Glutamatergic neuron (in vitro differentiated cells): ENCODE measurements around the gene MYO5C. TPM values are rescaled to one million over a fixed set of nuclear protein-coding genes. Genes with fewer than 3 reads are reported as not detected.

Experiments
- DNase-seq: peaks from one replicate; pipeline ENCODE4 v3.0.0; 2022
- H3K27ac Mint-ChIP-seq: one replicate; pipeline ENCODE4 v1.8.0; 2020; ENCODE audit warnings: mild to moderate bottlenecking, mixed read lengths, inconsistent platforms; ENCODE audit not compliant: unreplicated experiment
- H3K27me3 Mint-ChIP-seq: one replicate; pipeline ENCODE4 v1.8.0; 2020; ENCODE audit warnings: mild to moderate bottlenecking, moderate library complexity, mixed read lengths, inconsistent platforms; ENCODE audit not compliant: unreplicated experiment
- H3K36me3 Mint-ChIP-seq: one replicate; pipeline ENCODE4 v1.8.0; 2020; ENCODE audit warnings: mild to moderate bottlenecking, mixed read lengths, inconsistent platforms; ENCODE audit not compliant: unreplicated experiment
- H3K4me1 Mint-ChIP-seq: one replicate; pipeline ENCODE4 v1.8.0; 2020; ENCODE audit warnings: mild to moderate bottlenecking, low read depth, mixed read lengths, inconsistent platforms; ENCODE audit not compliant: unreplicated experiment
- H3K4me3 Mint-ChIP-seq: one replicate; pipeline ENCODE4 v1.8.0; 2020; ENCODE audit warnings: mild to moderate bottlenecking, mixed read lengths, inconsistent platforms; ENCODE audit not compliant: unreplicated experiment
- H3K9me3 Mint-ChIP-seq: one replicate; pipeline ENCODE4 v1.8.0; 2020; ENCODE audit warnings: mild to moderate bottlenecking, moderate library complexity, mixed read lengths, inconsistent platforms; ENCODE audit not compliant: unreplicated experiment
- total RNA-seq: library from RNA; stranded (reverse); fragmentation: NEBNext Ultra II Directional; extraction: Animal tissue kit (Norgen Biotek cat#: 25700); gene quantifications from one replicate; pipeline ENCODE4 v1.2.1, GENCODE V29; 2021; ENCODE audit not compliant: unreplicated experiment
- TF ChIP-seq, protein P1 (sequence below): fragments of 200-600 bp; sonication (generic); IDR thresholded peaks from one replicate; pipeline ENCODE4 v1.5.0; 2021; ENCODE audit not compliant: partially characterized antibody, unreplicated experiment

Gene MYO5C
- total RNA-seq, 1 donor from 2014 or later, result 0.66 TPM

DNA sequence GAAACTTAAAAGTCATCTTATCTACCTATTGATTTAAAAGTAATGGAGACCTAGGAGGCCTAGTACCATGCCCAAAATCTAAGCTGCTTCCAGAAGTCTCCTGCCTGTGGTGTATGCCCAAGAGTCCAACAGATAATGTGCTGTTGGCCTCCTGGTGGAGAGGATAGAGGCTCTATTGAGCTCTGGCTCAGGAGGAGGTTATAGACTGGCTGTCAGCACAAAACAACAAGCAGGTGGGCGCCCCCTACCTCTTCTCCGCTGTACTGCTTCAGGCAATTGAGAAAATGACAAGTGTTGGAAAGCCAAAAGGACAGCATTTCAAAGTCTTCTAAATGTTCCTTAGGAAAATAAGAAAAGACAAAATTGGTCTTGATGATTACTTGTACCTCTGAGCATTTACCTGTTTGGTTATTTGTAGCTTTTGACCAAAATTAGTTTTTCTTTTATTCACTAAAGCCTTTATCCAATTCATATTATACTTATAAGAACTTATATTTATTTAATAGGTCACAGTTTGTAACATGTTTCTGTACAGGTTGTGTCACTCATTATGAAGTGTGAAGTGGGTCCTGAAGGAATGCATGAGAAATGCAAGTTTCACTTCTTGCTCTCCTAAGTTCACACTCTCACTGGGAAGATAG lies 87.2 kb downstream of the MYO5C start:
- no peak overlapping the region for H3K4me3 Mint-ChIP-seq
- no peaks in the 10 kb centered on the region for H3K36me3 Mint-ChIP-seq
- peak; percentile 85 for DNase-seq
- no peaks in the 10 kb centered on the region for H3K9me3 Mint-ChIP-seq
- H3K27ac Mint-ChIP-seq, result no peak overlapping the region
- no peaks in the 10 kb centered on the region for H3K27me3 Mint-ChIP-seq
- TF ChIP-seq, protein P1, sequence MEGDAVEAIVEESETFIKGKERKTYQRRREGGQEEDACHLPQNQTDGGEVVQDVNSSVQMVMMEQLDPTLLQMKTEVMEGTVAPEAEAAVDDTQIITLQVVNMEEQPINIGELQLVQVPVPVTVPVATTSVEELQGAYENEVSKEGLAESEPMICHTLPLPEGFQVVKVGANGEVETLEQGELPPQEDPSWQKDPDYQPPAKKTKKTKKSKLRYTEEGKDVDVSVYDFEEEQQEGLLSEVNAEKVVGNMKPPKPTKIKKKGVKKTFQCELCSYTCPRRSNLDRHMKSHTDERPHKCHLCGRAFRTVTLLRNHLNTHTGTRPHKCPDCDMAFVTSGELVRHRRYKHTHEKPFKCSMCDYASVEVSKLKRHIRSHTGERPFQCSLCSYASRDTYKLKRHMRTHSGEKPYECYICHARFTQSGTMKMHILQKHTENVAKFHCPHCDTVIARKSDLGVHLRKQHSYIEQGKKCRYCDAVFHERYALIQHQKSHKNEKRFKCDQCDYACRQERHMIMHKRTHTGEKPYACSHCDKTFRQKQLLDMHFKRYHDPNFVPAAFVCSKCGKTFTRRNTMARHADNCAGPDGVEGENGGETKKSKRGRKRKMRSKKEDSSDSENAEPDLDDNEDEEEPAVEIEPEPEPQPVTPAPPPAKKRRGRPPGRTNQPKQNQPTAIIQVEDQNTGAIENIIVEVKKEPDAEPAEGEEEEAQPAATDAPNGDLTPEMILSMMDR, result peak; percentile 84
- H3K4me1 Mint-ChIP-seq, result no peaks in the 10 kb centered on the region

DNA sequence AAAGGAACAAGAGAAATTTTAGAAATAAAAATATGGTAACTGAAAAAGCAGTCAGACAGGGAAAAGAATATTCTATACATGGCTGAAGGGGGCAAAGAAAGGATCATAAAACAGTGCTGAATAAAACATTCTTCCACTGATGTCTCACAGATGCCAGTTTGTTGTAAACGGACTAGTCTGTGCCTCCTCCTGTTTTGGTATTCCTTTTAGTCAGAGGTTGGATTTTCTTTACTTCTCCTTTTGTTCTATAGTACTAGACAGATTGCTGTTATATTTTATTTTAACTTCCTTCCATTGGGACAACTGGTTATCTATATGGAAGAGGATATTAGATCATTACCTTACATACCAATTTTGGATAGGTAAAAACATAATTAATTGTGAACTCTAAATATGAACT lies 88.4 kb downstream of the MYO5C start:
- no peaks in the 10 kb centered on the region for H3K9me3 Mint-ChIP-seq
- DNase-seq, result no peak
- TF ChIP-seq, protein P1, result no peak
- no peak overlapping the region for H3K4me3 Mint-ChIP-seq
- H3K36me3 Mint-ChIP-seq, result no peaks in the 10 kb centered on the region
- no peak overlapping the region for H3K27ac Mint-ChIP-seq
- no peaks in the 10 kb centered on the region for H3K27me3 Mint-ChIP-seq
- H3K4me1 Mint-ChIP-seq, result no peaks in the 10 kb centered on the region

DNA sequence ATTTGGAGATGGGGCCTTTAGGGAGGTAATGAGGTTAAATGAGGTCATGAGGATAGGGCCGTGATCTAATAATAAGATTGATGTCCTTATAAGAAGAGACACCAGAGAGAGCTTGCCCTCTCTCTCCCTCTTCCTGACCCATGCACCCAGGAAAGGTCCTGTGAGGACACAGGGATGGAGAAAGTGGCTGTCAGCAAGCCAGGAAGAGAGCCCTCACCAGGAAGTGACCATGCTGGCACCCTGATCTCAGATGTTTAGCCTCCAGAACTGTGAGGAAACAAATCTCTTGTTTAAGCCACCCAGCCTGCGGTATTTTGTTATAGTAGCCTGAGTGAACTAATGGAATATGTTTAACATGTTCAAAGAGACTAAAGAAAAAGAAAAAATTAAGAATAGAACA lies 89.2 kb downstream of the MYO5C start:
- TF ChIP-seq, protein P1, result no peak
- Mint-ChIP-seq H3K9me3 (no peaks in the 10 kb centered on the region), H3K4me1 (no peaks in the 10 kb centered on the region), H3K27me3 (no peaks in the 10 kb centered on the region), H3K27ac (no peak overlapping the region), H3K4me3 (no peak overlapping the region), H3K36me3 (no peaks in the 10 kb centered on the region)
- DNase-seq, result no peak

DNA sequence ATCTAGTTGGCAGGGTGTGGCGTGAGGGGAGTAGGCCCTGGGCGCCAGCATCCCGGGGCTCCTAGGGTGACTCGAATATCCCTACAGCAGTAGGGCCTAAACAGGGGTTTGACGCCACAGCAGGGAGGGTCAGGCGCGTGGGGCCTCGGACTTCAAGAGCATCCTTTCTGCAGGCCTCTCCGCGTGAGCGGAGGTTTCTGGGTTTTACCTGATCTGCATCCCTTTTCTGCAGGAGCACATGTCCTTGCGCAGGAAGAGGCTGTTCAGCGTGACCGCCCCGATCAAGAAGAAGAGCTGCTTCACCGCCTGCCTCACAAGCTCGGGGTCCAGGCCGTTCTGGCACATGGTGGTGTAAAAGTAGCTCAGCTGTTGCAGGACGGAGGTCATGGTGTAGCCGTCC lies 90.9 kb downstream of the MYO5C start:
- H3K36me3 Mint-ChIP-seq, result no peaks in the 10 kb centered on the region
- no peak overlapping the region for H3K4me3 Mint-ChIP-seq
- TF ChIP-seq, protein P1, result no peak
- DNase-seq, result no peak
- H3K4me1 Mint-ChIP-seq, result no peaks in the 10 kb centered on the region
- H3K9me3 Mint-ChIP-seq, result no peaks in the 10 kb centered on the region
- H3K27me3 Mint-ChIP-seq, result no peaks in the 10 kb centered on the region
- H3K27ac Mint-ChIP-seq, result no peak overlapping the region

DNA sequence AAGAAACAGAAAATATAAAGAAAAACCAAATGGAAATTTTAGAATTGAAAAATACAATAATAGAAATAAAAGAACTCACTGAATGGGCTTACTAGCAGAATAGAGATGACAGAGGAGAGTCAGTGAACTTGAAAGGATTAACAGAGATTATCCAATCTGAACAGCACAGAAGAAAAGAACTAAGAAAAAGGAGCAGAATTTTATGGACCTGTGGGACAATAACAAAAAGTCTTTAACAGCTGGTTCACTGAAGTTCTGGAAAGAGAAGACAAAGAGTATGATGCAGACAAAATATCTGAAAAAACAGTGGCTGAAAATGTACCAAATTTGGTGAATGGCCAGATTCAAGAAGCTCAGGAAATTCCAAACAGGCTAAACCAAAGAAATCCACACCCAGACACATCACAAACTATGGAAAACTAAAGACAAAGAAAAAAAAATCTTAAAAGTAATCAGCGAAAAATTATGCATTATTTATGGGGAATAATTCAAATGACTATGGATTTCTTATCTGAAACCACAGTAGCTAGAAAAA lies 94.7 kb downstream of the MYO5C start:
- Mint-ChIP-seq H3K4me3 (no peak overlapping the region), H3K27ac (no peak overlapping the region), H3K4me1 (no peaks in the 10 kb centered on the region), H3K9me3 (no peaks in the 10 kb centered on the region), H3K36me3 (no peaks in the 10 kb centered on the region), H3K27me3 (no peaks in the 10 kb centered on the region)
- DNase-seq, result no peak
- TF ChIP-seq, protein P1, result no peak
